Thyroid gland (tissue), 4 donors: ENCODE results near the gene LRIT1. TPM values are rescaled to one million over a fixed set of nuclear protein-coding genes. Genes with fewer than 3 reads are reported as not detected.
A peak's percentile ranks its signal among the peaks of the same experiment; 100 is the strongest.

Experiments
- DNase-seq, 2 donors: peaks; one replicate each; pipeline ENCODE4 v3.0.0-alpha.2; 2019
- H3K27ac ChIP-seq, 3 donors: fragments of 200-600 bp; sonication (generic); 1 replicate in 2 of 3; 2 replicates in 1 of 3; pipeline ENCODE4 v1.5.1; 2016 to 2019; ENCODE audit warnings: mild to moderate bottlenecking in 1 of 3, moderate library complexity in 1 of 3
- H3K27me3 ChIP-seq: fragments of 200-600 bp; sonication (generic); one replicate; pipeline ENCODE4 v1.5.1; 2019
- H3K36me3 ChIP-seq, 2 donors: fragments of 200-600 bp; sonication (generic); one replicate each; pipeline ENCODE4 v1.5.1; 2016 to 2019
- H3K4me1 ChIP-seq, 2 donors: fragments of 200-600 bp; sonication (generic); one replicate each; pipeline ENCODE4 v1.5.1; 2017 to 2019
- H3K4me3 ChIP-seq, 3 donors: fragments of 200-600 bp; sonication (generic); replicated peaks in 1 of 3; 1 replicate in 2 of 3; 2 replicates in 1 of 3; pipeline ENCODE4 v1.5.1; 2016; ENCODE audit warnings: mild to moderate bottlenecking in 1 of 3
- H3K9me3 ChIP-seq: fragments of 200-600 bp; sonication (generic); one replicate; pipeline ENCODE4 v1.5.1; 2017
- POLR2A ChIP-seq, 2 donors: fragments of 450-650 bp; IDR thresholded peaks; one replicate each; pipeline ENCODE4 v1.6.1; 2017; ENCODE audit warnings: antibody characterized with exemption in 2 of 2, mild to moderate bottlenecking in 2 of 2, moderate library complexity in 1 of 2
- WGBS, 2 donors: methylation state at CpG; one replicate each; pipeline ENCODE4 v1.1.5; 2017; 5-methylcytosine and 5-hydroxymethylcytosine counted together
- intact Hi-C: fragments of 100-400 bp; cut with DNase I; formaldehyde crosslinking; loops from one replicate; pipeline ENCODE4 v1.15.1; 2023
- total RNA-seq, 4 donors: library from RNA; depleted of rRNA; stranded (reverse); fragments of >200 nt; gene quantifications; one replicate each; pipeline ENCODE4 v1.2.3, GENCODE V29; 2016
- TF ChIP-seq, protein P1 (sequence below), 6 experiments: fragments of 200-600 bp in 3 of 6; fragments of 450-650 bp in 3 of 6; sonication (generic) in 3 of 6; IDR thresholded peaks; one replicate each; pipeline ENCODE4 v1.5.1; 2016 to 2019; ENCODE audit warnings: antibody characterized with exemption in 6 of 6, mild to moderate bottlenecking in 2 of 6, inconsistent platforms in 1 of 6, moderate library complexity in 1 of 6

LRIT1 gene
- total RNA-seq, 4 donors from 2014 or later, result not detected

DNA sequence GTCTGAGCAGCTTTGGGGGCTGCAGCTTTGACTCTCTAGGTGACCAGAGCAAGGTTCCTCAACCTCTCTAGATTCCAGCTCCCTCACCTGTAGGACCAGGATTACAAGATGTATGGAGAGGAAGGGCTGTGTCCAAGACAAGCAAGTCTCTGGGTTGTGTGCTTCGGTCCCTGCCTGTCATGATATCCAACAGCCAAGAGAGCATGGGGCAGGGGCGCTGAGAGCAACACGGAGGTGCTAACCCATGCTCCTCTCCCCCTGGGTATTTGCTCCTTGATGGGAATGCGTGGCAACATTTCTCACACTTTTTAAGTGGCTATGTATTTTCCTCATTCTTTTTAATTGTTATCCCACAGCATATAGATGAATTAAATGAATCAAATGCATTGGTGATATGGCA, 36.7 kb downstream of the LRIT1 start:
- H3K27ac ChIP-seq, result no peak overlapping the region
- no peak overlapping the region for H3K4me3 ChIP-seq
- H3K4me1 ChIP-seq, result no peaks in the 10 kb centered on the region
- DNase-seq, result no peak
- H3K36me3 ChIP-seq, result no peaks in the 10 kb centered on the region
- intact Hi-C loops, result loop anchor here (5.0 kb wide), 1 partner anchor 57 kb away; no protein-coding TSS in a partner anchor
- 80 to 89% methylated on average over 4 of the region's 4 CpGs for WGBS, 2 donors
- H3K9me3 ChIP-seq, result no peaks in the 10 kb centered on the region
- H3K27me3 ChIP-seq, result no peaks in the 10 kb centered on the region
- TF ChIP-seq POLR2A (IDR thresholded peaks at IDR 0.05), result no peak
- TF ChIP-seq, protein P1, sequence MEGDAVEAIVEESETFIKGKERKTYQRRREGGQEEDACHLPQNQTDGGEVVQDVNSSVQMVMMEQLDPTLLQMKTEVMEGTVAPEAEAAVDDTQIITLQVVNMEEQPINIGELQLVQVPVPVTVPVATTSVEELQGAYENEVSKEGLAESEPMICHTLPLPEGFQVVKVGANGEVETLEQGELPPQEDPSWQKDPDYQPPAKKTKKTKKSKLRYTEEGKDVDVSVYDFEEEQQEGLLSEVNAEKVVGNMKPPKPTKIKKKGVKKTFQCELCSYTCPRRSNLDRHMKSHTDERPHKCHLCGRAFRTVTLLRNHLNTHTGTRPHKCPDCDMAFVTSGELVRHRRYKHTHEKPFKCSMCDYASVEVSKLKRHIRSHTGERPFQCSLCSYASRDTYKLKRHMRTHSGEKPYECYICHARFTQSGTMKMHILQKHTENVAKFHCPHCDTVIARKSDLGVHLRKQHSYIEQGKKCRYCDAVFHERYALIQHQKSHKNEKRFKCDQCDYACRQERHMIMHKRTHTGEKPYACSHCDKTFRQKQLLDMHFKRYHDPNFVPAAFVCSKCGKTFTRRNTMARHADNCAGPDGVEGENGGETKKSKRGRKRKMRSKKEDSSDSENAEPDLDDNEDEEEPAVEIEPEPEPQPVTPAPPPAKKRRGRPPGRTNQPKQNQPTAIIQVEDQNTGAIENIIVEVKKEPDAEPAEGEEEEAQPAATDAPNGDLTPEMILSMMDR (IDR thresholded peaks at IDR 0.05), result no peak

DNA sequence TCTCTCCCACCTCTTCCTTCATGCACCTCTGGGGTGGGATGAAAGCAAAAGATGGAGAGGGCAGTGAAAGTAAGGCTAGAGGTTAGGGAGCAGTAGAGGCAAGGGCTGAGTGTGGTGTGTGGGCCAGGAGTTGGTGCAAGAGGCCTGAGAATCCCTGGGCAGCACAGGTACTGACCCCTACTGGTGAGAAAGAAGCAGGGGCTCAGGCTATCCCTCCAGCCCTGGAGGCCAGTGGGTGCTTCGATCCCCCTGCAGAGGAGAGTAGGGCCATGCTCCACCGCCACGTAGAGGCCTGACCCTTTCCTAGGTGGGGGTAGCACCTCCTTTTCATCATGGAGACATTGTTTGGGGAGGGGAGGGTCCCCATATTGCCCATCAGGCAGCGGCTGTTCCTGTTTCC, 37.2 kb downstream of the LRIT1 start:
- Histone ChIP-seq H3K27me3 (no peaks in the 10 kb centered on the region), H3K4me3 (no peak overlapping the region), H3K36me3 (no peaks in the 10 kb centered on the region), H3K9me3 (no peaks in the 10 kb centered on the region), H3K27ac (no peak overlapping the region), H3K4me1 (no peaks in the 10 kb centered on the region)
- intact Hi-C loops, result no loop called here
- WGBS, 2 donors, result 81 to 84% methylated on average over 4 of the region's 4 CpGs
- DNase-seq, result no peak
- TF ChIP-seq POLR2A (IDR thresholded peaks at IDR 0.05), result no peak
- TF ChIP-seq, protein P1 (IDR thresholded peaks at IDR 0.05), result peak in 1 of 6 experiments; percentile 15

DNA sequence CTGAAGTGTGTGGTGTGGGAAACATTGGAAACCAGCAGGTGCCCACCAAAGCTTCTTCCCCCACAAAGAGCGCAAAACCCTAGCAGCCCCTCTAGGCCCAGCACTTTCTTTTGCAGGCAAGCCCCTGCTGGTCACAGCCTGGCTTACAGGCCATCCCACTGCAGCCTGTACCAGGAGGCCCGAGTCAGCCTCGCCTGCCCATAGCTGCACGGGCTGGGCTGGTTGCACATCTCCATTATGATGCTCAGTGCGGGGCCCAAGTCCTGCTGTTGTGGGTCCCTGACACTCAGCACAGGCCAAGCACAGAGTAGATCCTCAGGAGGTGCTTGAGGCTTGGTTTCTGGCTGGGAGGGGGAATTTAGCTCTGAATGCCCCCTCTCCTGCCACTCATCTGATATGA, 39.0 kb downstream of the LRIT1 start:
- no peak overlapping the region for H3K4me3 ChIP-seq
- no peak overlapping the region for H3K27ac ChIP-seq
- H3K27me3 ChIP-seq, result no peaks in the 10 kb centered on the region
- DNase-seq, result no peak
- H3K36me3 ChIP-seq, result no peaks in the 10 kb centered on the region
- WGBS, 2 donors, result 81 to 100% methylated on average over 1 to 5 of the region's 5 CpGs
- TF ChIP-seq, protein P1 (IDR thresholded peaks at IDR 0.05), result no peak
- no peak for TF ChIP-seq POLR2A (IDR thresholded peaks at IDR 0.05)
- no peaks in the 10 kb centered on the region for H3K4me1 ChIP-seq
- intact Hi-C loops, result no loop called here
- no peaks in the 10 kb centered on the region for H3K9me3 ChIP-seq

DNA sequence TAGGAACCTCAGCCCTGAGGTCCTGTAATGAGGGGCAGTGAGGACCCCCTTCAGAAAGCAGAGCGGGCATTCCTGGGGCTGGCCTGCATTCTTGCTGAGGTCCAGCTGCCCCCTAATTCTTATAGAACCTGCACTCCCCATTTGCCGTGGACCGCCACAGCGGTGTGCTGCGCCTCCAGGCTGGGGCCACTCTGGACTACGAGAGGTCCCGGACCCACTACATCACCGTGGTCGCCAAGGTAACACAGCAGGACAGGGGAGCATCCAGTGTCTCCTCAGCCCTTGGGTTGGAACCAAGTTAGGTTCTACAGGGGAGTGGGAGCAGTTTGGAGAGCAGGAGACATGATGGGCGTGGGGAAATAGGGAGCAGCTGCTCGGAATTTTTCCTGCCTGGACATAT, 39.7 kb downstream of the LRIT1 start:
- Histone ChIP-seq H3K36me3 (no peaks in the 10 kb centered on the region), H3K27me3 (no peaks in the 10 kb centered on the region), H3K4me3 (no peak overlapping the region), H3K9me3 (no peaks in the 10 kb centered on the region), H3K27ac (no peak overlapping the region), H3K4me1 (peaks cover 0 to 6% of the 10 kb centered on the region in 2 donors)
- TF ChIP-seq POLR2A (IDR thresholded peaks at IDR 0.05), result no peak
- TF ChIP-seq, protein P1 (IDR thresholded peaks at IDR 0.05), result no peak
- intact Hi-C loops, result no loop called here
- 84 to 93% methylated on average over 9 to 11 of the region's 11 CpGs for WGBS, 2 donors
- DNase-seq, result no peak

DNA sequence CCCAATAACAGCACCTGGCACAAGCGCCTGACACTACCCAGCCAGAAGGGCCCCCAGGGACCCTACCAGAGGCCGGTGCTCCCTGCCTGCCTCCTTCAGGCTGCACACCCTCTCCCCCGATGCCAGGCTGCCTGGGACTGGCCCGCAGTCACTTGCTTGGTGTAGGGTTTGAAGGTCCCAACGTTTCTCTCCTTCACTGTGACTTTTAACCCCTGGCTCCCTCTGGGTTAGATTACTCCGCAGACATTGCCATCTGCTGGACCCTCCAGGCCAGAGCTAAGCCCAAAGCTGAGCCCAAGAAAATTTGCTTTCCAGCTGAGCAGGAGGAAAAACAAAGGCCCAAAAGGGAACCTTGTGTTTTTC, 40.1 kb downstream of the LRIT1 start:
- no peaks in the 10 kb centered on the region for H3K9me3 ChIP-seq
- WGBS, 2 donors, result 52 to 66% methylated on average over 3 to 6 of the region's 6 CpGs
- no peak for TF ChIP-seq POLR2A (IDR thresholded peaks at IDR 0.05)
- TF ChIP-seq, protein P1 (IDR thresholded peaks at IDR 0.05), result no peak
- peaks cover 0 to 10% of the 10 kb centered on the region in 2 donors for H3K4me1 ChIP-seq
- intact Hi-C loops, result no loop called here
- no peak for DNase-seq
- no peak overlapping the region for H3K4me3 ChIP-seq
- H3K27me3 ChIP-seq, result no peaks in the 10 kb centered on the region
- H3K36me3 ChIP-seq, result no peaks in the 10 kb centered on the region
- no peak overlapping the region for H3K27ac ChIP-seq
